Body of pancreas (tissue), 4 donors: ENCODE results near the gene RNPEPL1. TPM values are rescaled to one million over a fixed set of nuclear protein-coding genes. Genes with fewer than 3 reads are reported as not detected.

Source experiments
- ATAC-seq: fragments of 150-250 bp; one replicate; pipeline ENCODE4 v1.9.1; 2016
- DNase-seq, 4 donors: peaks; one replicate each; pipeline ENCODE4 v3.0.0-alpha.2; 2019
- H3K27ac ChIP-seq, 4 donors: fragments of 200-600 bp; sonication (generic); 1 replicate in 3 of 4; 2 replicates in 1 of 4; pipeline versions ENCODE4 v1.5.1 to v1.6.1; 2016 to 2019; ENCODE audit warnings: mild to moderate bottlenecking in 1 of 4, mixed read lengths in 1 of 4, moderate library complexity in 1 of 4
- H3K27me3 ChIP-seq, 2 donors: fragments of 200-600 bp; sonication (generic); one replicate each; pipeline ENCODE4 v1.6.0; 2016; ENCODE audit warnings: mild to moderate bottlenecking in 1 of 2
- H3K36me3 ChIP-seq, 2 donors: fragments of 200-600 bp; sonication (generic); replicated peaks in 1 of 2; 2 replicates each; pipeline ENCODE4 v1.5.1; 2016; ENCODE audit warnings: low read depth in 2 of 2; ENCODE audit not compliant: insufficient read depth in 1 of 2
- H3K4me1 ChIP-seq: fragments of 200-600 bp; sonication (generic); one replicate; pipeline ENCODE4 v1.6.0; 2016
- H3K4me3 ChIP-seq, 2 donors: fragments of 200-600 bp; sonication (generic); 1 replicate in 1 of 2; 2 replicates in 1 of 2; pipeline ENCODE4 v1.5.1; 2016 to 2019
- H3K9me3 ChIP-seq, 3 donors: fragments of 200-600 bp; sonication (generic); 1 replicate in 2 of 3; 2 replicates in 1 of 3; pipeline ENCODE4 v1.5.1; 2016
- POLR2A ChIP-seq, 3 donors: fragments of 450-650 bp; IDR thresholded peaks; one replicate each; pipeline ENCODE4 v1.6.1; 2016; ENCODE audit warnings: antibody characterized with exemption in 3 of 3, mild to moderate bottlenecking in 2 of 3
- WGBS, 2 donors: methylation state at CpG; one replicate each; pipeline ENCODE4 v1.1.5; 2017; 5-methylcytosine and 5-hydroxymethylcytosine counted together
- intact Hi-C: fragments of 100-400 bp; cut with DNase I; formaldehyde crosslinking; loops from one replicate; pipeline ENCODE4 v1.15.1; 2023
- total RNA-seq, 2 donors: library from RNA; depleted of rRNA; stranded (reverse); fragments of >200 nt; gene quantifications; one replicate each; pipeline ENCODE4 v1.1.0, GENCODE V29; 2016
- TF ChIP-seq, protein P1 (sequence below), 7 experiments: fragments of 450-650 bp in 4 of 7; fragments of 200-600 bp in 3 of 7; sonication (generic) in 3 of 7; IDR thresholded peaks; one replicate each; pipeline ENCODE4 v1.5.1; 2016 to 2019; ENCODE audit warnings: antibody characterized with exemption in 7 of 7

RNPEPL1 gene
- total RNA-seq, 2 donors from 2014 or later: 63.3 to 162 TPM

DNA sequence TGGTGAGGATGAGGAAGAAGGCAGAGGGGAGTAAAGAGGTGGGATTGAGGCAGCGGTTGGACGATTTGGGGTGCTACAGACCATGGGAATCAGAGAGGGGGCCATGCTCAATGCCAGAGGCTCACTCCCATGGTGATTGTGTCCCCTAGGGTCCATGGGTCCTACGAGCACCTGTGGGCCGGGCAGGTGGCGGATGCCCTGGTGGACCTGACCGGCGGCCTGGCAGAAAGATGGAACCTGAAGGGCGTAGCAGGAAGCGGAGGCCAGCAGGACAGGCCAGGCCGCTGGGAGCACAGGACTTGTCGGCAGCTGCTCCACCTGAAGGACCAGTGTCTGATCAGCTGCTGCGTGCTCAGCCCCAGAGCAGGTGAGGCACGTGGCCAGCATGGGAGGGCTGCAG, 23.5 kb downstream of the RNPEPL1 start:
- intact Hi-C loops: no loop called here
- 88 to 96% methylated on average over 11 to 12 of the region's 13 CpGs for WGBS, 2 donors
- no peak overlapping the region for H3K27ac ChIP-seq
- no peak for DNase-seq
- H3K4me3 ChIP-seq: no peak overlapping the region
- H3K9me3 ChIP-seq: no peaks in the 10 kb centered on the region
- H3K4me1 ChIP-seq: peaks cover 15% of the 10 kb centered on the region
- no peak for TF ChIP-seq POLR2A (IDR thresholded peaks at IDR 0.05)
- TF ChIP-seq, protein P1, sequence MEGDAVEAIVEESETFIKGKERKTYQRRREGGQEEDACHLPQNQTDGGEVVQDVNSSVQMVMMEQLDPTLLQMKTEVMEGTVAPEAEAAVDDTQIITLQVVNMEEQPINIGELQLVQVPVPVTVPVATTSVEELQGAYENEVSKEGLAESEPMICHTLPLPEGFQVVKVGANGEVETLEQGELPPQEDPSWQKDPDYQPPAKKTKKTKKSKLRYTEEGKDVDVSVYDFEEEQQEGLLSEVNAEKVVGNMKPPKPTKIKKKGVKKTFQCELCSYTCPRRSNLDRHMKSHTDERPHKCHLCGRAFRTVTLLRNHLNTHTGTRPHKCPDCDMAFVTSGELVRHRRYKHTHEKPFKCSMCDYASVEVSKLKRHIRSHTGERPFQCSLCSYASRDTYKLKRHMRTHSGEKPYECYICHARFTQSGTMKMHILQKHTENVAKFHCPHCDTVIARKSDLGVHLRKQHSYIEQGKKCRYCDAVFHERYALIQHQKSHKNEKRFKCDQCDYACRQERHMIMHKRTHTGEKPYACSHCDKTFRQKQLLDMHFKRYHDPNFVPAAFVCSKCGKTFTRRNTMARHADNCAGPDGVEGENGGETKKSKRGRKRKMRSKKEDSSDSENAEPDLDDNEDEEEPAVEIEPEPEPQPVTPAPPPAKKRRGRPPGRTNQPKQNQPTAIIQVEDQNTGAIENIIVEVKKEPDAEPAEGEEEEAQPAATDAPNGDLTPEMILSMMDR (IDR thresholded peaks at IDR 0.05): no peak
- no peaks in the 10 kb centered on the region for H3K36me3 ChIP-seq
- ATAC-seq: no peak
- no peaks in the 10 kb centered on the region for H3K27me3 ChIP-seq

DNA sequence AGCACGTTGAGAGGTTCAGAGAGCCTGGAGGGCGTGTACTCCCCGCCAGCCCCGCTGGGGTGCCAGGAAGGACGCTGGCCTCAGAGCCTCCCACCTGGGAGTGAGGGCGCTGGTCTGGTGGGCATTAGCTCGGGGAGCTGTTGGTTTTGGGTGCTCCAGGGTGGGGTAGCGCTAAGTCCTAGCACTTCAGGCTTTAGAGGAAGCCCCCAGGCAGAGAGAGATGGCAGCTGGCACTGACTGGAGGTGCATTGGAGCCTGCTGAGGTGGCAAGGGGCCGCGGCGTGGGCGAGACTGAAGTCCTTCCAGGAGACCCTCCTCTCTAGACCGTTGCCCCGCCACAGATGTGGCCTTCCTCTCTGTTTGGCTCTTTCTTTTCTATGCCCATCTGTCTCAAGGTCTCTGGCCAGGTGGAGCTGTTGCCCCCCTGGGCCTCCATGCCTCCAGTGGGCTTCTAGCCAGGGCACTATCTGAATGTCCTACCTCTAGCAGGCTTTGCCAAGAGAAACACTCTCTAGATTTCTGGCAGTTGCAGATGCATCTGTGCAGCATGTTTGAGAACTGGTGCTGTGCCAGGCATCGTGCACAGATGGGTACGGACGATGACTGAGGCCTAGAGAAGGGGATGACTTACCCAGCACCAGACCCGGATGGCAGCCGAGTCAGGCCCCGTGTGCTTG, 24.9 kb downstream of the RNPEPL1 start:
- ATAC-seq: no peak
- H3K4me1 ChIP-seq: peaks cover 4% of the 10 kb centered on the region
- H3K9me3 ChIP-seq: no peaks in the 10 kb centered on the region
- no peak overlapping the region for H3K27ac ChIP-seq
- intact Hi-C loops: no loop called here
- no peak for TF ChIP-seq POLR2A (IDR thresholded peaks at IDR 0.05)
- TF ChIP-seq, protein P1 (IDR thresholded peaks at IDR 0.05): no peak
- no peak overlapping the region for H3K4me3 ChIP-seq
- H3K27me3 ChIP-seq: no peaks in the 10 kb centered on the region
- 78 to 86% methylated on average over 14 to 20 of the region's 20 CpGs for whole genome bisulfite sequencing, 2 donors
- H3K36me3 ChIP-seq: peaks cover 0 to under 1% of the 10 kb centered on the region in 2 donors
- DNase-seq: no peak

DNA sequence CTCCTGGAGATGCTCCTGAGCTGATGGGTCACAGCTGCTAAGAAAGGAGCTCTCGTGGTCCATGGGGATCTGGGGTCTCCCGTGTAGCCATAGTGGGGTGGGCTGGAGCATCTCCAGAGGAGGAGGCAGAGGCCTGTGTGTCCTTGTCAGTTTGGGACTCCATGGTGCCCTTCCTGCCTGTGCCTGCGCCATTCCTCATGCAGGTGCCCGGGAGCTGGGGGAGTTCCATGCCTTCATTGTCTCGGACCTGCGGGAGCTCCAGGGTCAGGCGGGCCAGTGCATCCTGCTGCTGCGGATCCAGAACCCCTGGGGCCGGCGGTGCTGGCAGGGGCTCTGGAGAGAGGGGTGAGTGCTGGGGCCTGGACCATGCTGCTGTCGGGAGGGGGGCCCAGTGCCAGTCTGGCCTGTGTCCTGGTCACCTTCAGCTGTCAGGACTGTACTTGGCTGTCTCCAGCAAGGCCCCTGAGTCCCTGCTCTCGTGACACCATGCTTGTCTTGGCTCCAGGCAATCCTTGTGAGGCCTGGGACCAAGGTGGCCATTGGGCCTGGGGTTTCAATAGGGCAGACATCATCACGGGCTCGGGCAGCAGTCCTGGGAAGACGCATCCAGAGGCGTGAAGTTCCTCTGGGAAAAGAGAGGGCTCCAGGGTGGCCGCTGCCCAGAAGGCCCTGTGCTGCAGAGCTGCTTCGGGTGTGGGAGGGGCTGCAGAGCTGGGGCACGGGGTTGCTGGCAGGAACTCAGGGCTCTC, 25.6 kb downstream of the RNPEPL1 start:
- 83 to 91% methylated on average over 11 to 13 of the region's 19 CpGs for WGBS, 2 donors
- Histone ChIP-seq H3K36me3 (peaks cover 0 to 5% of the 10 kb centered on the region in 2 donors), H3K4me3 (no peak overlapping the region), H3K4me1 (no peaks in the 10 kb centered on the region), H3K27ac (no peak overlapping the region), H3K9me3 (no peaks in the 10 kb centered on the region), H3K27me3 (no peaks in the 10 kb centered on the region)
- no peak for ATAC-seq
- intact Hi-C loops: no loop called here
- DNase-seq: no peak
- no peak for TF ChIP-seq POLR2A (IDR thresholded peaks at IDR 0.05)
- TF ChIP-seq, protein P1 (IDR thresholded peaks at IDR 0.05): no peak

DNA sequence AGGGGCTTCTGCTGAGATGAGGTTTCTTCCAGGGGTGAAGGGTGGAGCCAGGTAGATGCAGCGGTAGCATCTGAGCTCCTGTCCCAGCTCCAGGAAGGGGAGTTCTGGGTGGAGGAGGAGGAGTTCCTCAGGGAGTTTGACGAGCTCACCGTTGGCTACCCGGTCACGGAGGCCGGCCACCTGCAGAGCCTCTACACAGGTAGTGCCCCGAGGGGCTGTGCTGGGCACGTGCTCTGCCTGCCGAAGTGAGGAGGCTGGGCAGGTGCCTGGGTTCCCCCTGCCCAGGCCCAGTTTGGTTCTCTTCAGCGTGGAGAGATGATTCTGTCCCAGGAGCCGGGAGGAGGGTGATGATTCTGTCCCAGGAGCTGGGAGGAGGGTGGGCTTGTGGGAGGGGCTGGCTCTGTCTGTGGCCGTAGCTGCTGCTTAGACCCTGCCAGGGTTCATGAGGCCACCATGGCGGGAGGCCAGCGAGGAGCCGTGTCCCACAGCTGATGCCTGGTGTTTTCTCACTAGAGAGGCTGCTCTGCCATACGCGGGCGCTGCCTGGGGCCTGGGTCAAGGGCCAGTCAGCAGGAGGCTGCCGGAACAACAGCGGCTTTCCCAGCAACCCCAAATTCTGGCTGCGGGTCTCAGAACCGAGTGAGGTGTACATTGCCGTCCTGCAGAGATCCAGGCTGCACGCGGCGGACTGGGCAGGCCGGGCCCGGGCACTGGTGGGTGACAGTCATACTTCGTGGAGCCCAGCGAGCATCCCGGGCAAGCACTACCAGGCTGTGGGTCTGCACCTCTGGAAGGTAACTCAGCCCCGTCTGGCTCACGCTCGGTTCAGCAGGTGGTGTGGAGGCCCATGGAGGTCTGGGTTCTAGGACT, 26.5 kb downstream of the RNPEPL1 start:
- intact Hi-C loops: no loop called here
- no peak for ATAC-seq
- DNase-seq: no peak
- Histone ChIP-seq H3K36me3 (peaks cover 0 to 6% of the 10 kb centered on the region in 2 donors), H3K4me1 (no peaks in the 10 kb centered on the region), H3K27me3 (no peaks in the 10 kb centered on the region), H3K4me3 (no peak overlapping the region), H3K9me3 (no peaks in the 10 kb centered on the region), H3K27ac (no peak overlapping the region)
- WGBS, 2 donors: 90% methylated on average over 21 of the region's 34 CpGs; no CpG with 5 or more reads in 1 of the 2 donors
- no peak for TF ChIP-seq POLR2A (IDR thresholded peaks at IDR 0.05)
- TF ChIP-seq, protein P1 (IDR thresholded peaks at IDR 0.05): no peak
